ENCODE results near the gene SLC29A2. TPM values are rescaled to one million over a fixed set of nuclear protein-coding genes. Genes with fewer than 3 reads are reported as not detected.

Gene SLC29A2
- total RNA-seq, 1 donor from 2014 or later: 6.9 TPM

GRCh38 chr11:66373265-66373664 lies 1.7 kb upstream of the SLC29A2 start:
- no peak overlapping the region for H2AFZ ChIP-seq (replicated peaks)

GRCh38 chr11:66369073-66369894 lies 2.3 kb downstream of the SLC29A2 start:
- peak overlapping the region; percentile 87 for H3K4me2 ChIP-seq
- peaks cover 6% of the 10 kb centered on the region for H3K27me3 Mint-ChIP-seq (ENCODE audit: insufficient read depth, low read depth)
- H3K4me3 ChIP-seq: peak overlapping the region; percentile 81
- no peaks in the 10 kb centered on the region for H3K9me3 Mint-ChIP-seq
- no peak for TF ChIP-seq CTCF (IDR thresholded peaks at IDR 0.05)
- H2AFZ ChIP-seq (replicated peaks): no peak overlapping the region
- H4K20me1 ChIP-seq (ENCODE audit: low read depth): peaks cover 11% of the 10 kb centered on the region
- H3K4me1 ChIP-seq: peaks cover 15% of the 10 kb centered on the region
- H3K9me3 ChIP-seq (ENCODE audit: low read depth): no peaks in the 10 kb centered on the region
- no peaks in the 10 kb centered on the region for H3K27me3 ChIP-seq
- peaks cover 11% of the 10 kb centered on the region for H3K36me3 Mint-ChIP-seq
- peak overlapping the region; percentile 95 for H3K4me3 Mint-ChIP-seq
- no peak overlapping the region for H3K27ac ChIP-seq
- no peak for DNase-seq (ENCODE audit: low spot score)
- peaks cover 24% of the 10 kb centered on the region for H3K4me1 Mint-ChIP-seq
- H3K9ac ChIP-seq: no peak overlapping the region
- H3F3A ChIP-seq (ENCODE audit: low read depth): peaks cover 67% of the 10 kb centered on the region
- no peaks in the 10 kb centered on the region for H3K36me3 ChIP-seq
- peak overlapping the region; percentile 68 for H3K27ac Mint-ChIP-seq
- peaks cover 22% of the 10 kb centered on the region for H3K79me2 ChIP-seq (ENCODE audit: low read depth)

More at GRCh38 chr11:66373265-66373664, 1.7 kb upstream of the SLC29A2 start:
- Histone ChIP-seq H3K9ac (no peak overlapping the region), H3K36me3 (no peaks in the 10 kb centered on the region), H3K79me2 (ENCODE audit: low read depth) (peaks cover 22% of the 10 kb centered on the region), H3K4me2 (peak overlapping the region; percentile 24), H3K27me3 (no peaks in the 10 kb centered on the region), H3F3A (ENCODE audit: low read depth) (peaks cover 36% of the 10 kb centered on the region), H3K4me1 (peaks cover 15% of the 10 kb centered on the region), H4K20me1 (ENCODE audit: low read depth) (peaks cover 11% of the 10 kb centered on the region), H3K4me3 (no peak overlapping the region), H3K27ac (no peak overlapping the region), H3K9me3 (ENCODE audit: low read depth) (no peaks in the 10 kb centered on the region)
- H3K9me3 Mint-ChIP-seq: no peaks in the 10 kb centered on the region
- peak overlapping the region; percentile 95 for H3K4me3 Mint-ChIP-seq
- H3K27ac Mint-ChIP-seq: no peak overlapping the region
- H3K27me3 Mint-ChIP-seq (ENCODE audit: insufficient read depth, low read depth): peaks cover 3% of the 10 kb centered on the region
- DNase-seq (ENCODE audit: low spot score): peak; percentile 13
- H3K36me3 Mint-ChIP-seq: peaks cover 4% of the 10 kb centered on the region
- peaks cover 24% of the 10 kb centered on the region for H3K4me1 Mint-ChIP-seq
- TF ChIP-seq EZH2phosphoT487 (IDR thresholded peaks at IDR 0.05): no peak
- no peak for TF ChIP-seq EZH2 (IDR thresholded peaks at IDR 0.05)
- TF ChIP-seq CTCF (IDR thresholded peaks at IDR 0.05): no peak

- Mint-ChIP-seq H3K4me3 (peak overlapping the region; percentile 12), H3K4me1 (peaks cover 22% of the 10 kb centered on the region), H3K9me3 (no peaks in the 10 kb centered on the region), H3K36me3 (peaks cover 11% of the 10 kb centered on the region), H3K27me3 (ENCODE audit: insufficient read depth, low read depth) (peaks cover 7% of the 10 kb centered on the region), H3K27ac (no peak overlapping the region)
- TF ChIP-seq EZH2phosphoT487 (IDR thresholded peaks at IDR 0.05) (no peak), EZH2 (IDR thresholded peaks at IDR 0.05) (no peak), CTCF (IDR thresholded peaks at IDR 0.05) (no peak)
- H3F3A ChIP-seq (ENCODE audit: low read depth): peaks cover 73% of the 10 kb centered on the region
- H3K79me2 ChIP-seq (ENCODE audit: low read depth): peaks cover 22% of the 10 kb centered on the region
- H3K27ac ChIP-seq: no peak overlapping the region
- no peak overlapping the region for H3K4me2 ChIP-seq
- H3K27me3 ChIP-seq: no peaks in the 10 kb centered on the region
- no peaks in the 10 kb centered on the region for H3K9me3 ChIP-seq (ENCODE audit: low read depth)
- no peak overlapping the region for H3K4me3 ChIP-seq
- no peak for DNase-seq (ENCODE audit: low spot score)
- H4K20me1 ChIP-seq (ENCODE audit: low read depth): peaks cover 11% of the 10 kb centered on the region
- peaks cover 14% of the 10 kb centered on the region for H3K4me1 ChIP-seq
- no peak overlapping the region for H3K9ac ChIP-seq
- H2AFZ ChIP-seq (replicated peaks): no peak overlapping the region
- H3K36me3 ChIP-seq: no peaks in the 10 kb centered on the region
These were observed 3.1 kb downstream of the SLC29A2 start for GRCh38 chr11:66368484-66368883.

All from neural progenitor cell (in vitro differentiated cells).